Measurements from ENCODE around the gene PTPRO. TPM values are rescaled to one million over a fixed set of nuclear protein-coding genes. Genes with fewer than 3 reads are reported as not detected.

PTPRO gene
- total RNA-seq, 1 donor from 2014 or later, result 4.3 TPM

DNA sequence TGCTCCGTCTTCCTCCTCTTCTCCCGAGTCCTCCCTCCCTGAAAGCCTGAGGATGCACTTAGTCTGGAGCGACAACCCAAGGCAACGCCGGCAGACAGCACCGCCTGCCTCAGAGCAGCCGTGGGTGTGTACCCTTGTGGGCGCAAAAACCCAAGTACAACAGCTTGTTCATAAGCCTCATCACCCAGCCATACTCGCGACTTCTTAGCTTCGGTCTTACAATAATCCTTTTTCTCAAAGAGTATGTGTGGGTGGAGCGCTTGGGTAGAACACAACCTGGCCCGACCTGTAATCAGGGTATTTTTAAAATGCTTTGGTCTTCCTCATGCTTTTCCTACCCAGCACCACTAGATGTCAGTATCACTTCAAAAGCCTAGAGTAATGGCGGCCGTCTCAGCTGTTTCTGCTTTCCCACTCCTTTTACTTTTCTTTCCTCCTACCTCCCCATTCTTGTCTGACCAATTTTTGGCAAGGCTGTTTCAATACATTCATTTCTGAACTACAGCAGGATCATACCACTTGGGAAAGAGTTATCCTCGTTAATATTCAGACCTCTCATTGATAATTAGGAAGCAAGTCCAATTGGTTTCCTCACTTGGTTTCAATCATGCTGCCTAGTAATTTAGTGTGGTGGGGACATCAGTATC is 268.0 kb downstream of the PTPRO start:
- Mint-ChIP-seq H3K36me3 (no peaks in the 10 kb centered on the region), H3K4me1 (peaks cover 9% of the 10 kb centered on the region), H3K27ac (peak overlapping the region; percentile 16), H3K27me3 (ENCODE audit: low read depth) (peaks cover 28% of the 10 kb centered on the region), H3K9me3 (no peaks in the 10 kb centered on the region), H3K4me3 (peak overlapping the region; percentile 62)
- TF ChIP-seq, protein P1, sequence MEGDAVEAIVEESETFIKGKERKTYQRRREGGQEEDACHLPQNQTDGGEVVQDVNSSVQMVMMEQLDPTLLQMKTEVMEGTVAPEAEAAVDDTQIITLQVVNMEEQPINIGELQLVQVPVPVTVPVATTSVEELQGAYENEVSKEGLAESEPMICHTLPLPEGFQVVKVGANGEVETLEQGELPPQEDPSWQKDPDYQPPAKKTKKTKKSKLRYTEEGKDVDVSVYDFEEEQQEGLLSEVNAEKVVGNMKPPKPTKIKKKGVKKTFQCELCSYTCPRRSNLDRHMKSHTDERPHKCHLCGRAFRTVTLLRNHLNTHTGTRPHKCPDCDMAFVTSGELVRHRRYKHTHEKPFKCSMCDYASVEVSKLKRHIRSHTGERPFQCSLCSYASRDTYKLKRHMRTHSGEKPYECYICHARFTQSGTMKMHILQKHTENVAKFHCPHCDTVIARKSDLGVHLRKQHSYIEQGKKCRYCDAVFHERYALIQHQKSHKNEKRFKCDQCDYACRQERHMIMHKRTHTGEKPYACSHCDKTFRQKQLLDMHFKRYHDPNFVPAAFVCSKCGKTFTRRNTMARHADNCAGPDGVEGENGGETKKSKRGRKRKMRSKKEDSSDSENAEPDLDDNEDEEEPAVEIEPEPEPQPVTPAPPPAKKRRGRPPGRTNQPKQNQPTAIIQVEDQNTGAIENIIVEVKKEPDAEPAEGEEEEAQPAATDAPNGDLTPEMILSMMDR (IDR thresholded peaks at IDR 0.05; ENCODE audit: unreplicated experiment), result peak; percentile 77
- peak in 1 of 2 experiments; percentile 40 for DNase-seq (ENCODE audit: low spot score in 2 of 2, unreplicated experiment in 2 of 2)

DNA sequence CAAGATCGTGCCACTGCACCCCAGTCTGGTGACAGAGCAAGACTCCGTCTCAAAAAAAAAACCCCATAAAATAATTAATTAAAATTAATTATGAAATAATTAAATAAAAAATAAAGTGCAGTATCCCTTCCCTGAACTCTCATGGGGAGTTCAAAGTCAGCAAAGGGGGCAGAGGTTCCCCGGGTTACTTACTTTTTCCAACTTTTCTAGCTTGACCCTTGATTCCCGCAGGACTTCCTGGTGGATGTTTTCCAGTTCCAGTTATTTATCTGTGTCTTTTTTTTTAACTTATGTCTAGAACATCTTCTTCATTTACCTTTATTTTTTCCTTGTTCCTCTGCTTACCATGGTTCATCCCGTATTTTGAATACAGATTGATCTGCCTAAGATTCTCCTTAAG is 269.5 kb downstream of the PTPRO start:
- TF ChIP-seq, protein P1 (IDR thresholded peaks at IDR 0.05; ENCODE audit: unreplicated experiment), result no peak
- Mint-ChIP-seq H3K4me3 (no peak overlapping the region), H3K36me3 (no peaks in the 10 kb centered on the region), H3K4me1 (peaks cover 9% of the 10 kb centered on the region), H3K27ac (no peak overlapping the region), H3K9me3 (no peaks in the 10 kb centered on the region), H3K27me3 (ENCODE audit: low read depth) (peaks cover 19% of the 10 kb centered on the region)
- no peak for DNase-seq (ENCODE audit: low spot score in 2 of 2, unreplicated experiment in 2 of 2)

DNA sequence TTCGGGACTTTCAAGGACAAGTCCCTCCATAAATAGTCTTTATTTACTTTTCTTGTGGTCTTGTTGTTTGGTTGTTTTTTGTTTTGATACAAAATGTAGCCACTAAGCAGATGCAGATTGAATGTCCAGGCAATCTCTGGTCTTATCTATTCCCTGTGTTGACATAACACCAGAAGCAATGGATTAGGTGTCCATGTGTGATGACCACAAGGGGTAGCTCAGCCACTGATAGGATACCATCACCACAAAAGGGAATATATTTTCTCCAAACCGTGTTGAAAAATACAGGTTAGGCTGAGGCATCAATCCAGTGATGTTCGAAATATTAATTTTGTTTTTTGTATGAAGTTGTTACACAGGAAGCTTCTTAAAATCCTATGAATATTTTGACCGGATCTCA is 270.6 kb downstream of the PTPRO start:
- peaks cover 13% of the 10 kb centered on the region for H3K27me3 Mint-ChIP-seq (ENCODE audit: low read depth)
- no peak for DNase-seq (ENCODE audit: low spot score in 2 of 2, unreplicated experiment in 2 of 2)
- no peak overlapping the region for H3K4me3 Mint-ChIP-seq
- TF ChIP-seq, protein P1 (IDR thresholded peaks at IDR 0.05; ENCODE audit: unreplicated experiment), result no peak
- H3K9me3 Mint-ChIP-seq, result no peaks in the 10 kb centered on the region
- no peaks in the 10 kb centered on the region for H3K36me3 Mint-ChIP-seq
- H3K27ac Mint-ChIP-seq, result no peak overlapping the region
- peaks cover 9% of the 10 kb centered on the region for H3K4me1 Mint-ChIP-seq

DNA sequence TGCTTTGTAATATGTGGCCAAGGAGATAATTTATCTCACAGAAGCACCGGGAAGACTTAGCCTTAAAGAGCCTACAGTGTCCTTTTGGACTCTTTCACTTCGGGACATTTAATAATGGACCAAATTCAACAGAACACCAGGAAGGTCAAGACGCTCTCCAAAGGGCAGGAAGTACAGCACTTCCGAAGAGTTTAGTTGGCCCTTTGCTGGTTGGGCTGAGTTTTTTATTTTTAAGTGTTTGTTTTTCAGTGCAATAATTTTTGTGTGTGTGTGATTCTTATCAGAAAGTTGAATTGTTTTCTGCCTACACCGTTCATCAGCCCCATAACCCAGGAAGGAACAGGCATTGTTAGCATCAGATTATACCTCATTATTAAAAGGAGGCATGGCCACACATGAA is 273.9 kb downstream of the PTPRO start:
- Mint-ChIP-seq H3K4me1 (peaks cover 10% of the 10 kb centered on the region), H3K27me3 (ENCODE audit: low read depth) (no peaks in the 10 kb centered on the region), H3K36me3 (no peaks in the 10 kb centered on the region), H3K4me3 (no peak overlapping the region), H3K27ac (no peak overlapping the region), H3K9me3 (no peaks in the 10 kb centered on the region)
- no peak for DNase-seq (ENCODE audit: low spot score in 2 of 2, unreplicated experiment in 2 of 2)
- TF ChIP-seq, protein P1 (IDR thresholded peaks at IDR 0.05; ENCODE audit: unreplicated experiment), result no peak

DNA sequence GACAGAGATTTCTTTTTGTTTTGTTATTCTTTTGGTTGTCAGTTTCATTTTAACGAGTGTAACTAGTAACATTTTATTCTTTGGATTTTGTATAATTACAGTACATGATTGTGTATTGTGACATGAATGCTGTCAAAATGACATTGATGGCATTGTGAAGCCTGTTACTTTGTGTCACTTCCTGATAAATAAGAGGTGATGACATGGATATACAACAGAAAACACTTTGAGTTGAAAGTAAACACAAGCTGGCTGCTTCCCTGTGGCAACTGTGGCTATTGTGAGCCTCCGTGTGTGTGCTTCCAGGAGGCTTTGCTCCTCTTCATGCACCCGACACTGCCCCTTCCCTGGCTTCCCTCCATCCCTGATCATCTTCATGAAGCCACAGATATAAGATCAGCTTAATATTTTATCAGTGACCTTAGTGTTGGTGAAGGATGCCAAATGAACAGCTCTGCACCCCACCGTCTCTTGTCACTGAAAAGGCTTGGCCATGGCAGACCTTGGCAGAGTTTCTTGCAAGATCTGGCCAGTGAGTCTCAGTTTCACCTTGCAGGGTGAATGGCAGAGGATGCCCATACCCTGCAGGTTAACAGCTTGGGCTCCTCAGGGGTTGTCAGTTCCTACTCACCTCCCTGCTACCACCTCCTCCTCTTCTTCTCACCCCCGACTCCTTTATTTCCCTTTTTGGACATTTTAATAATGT is 275.0 kb downstream of the PTPRO start:
- Mint-ChIP-seq H3K27ac (no peak overlapping the region), H3K4me3 (no peak overlapping the region), H3K9me3 (no peaks in the 10 kb centered on the region), H3K36me3 (no peaks in the 10 kb centered on the region), H3K27me3 (ENCODE audit: low read depth) (no peaks in the 10 kb centered on the region), H3K4me1 (peaks cover 10% of the 10 kb centered on the region)
- TF ChIP-seq, protein P1 (IDR thresholded peaks at IDR 0.05; ENCODE audit: unreplicated experiment), result no peak
- DNase-seq (ENCODE audit: low spot score in 2 of 2, unreplicated experiment in 2 of 2), result no peak
